SK-N-SH (cell line): Measurements from ENCODE around the gene VPS8. TPM values are rescaled to one million over a fixed set of nuclear protein-coding genes. Genes with fewer than 3 reads are reported as not detected.

Experiments used
- CTCF ChIA-PET: fragments of 300-600, 350-600 bp; formaldehyde crosslinking; extraction: SDS; loops from one replicate; lab custom pipeline; 2021; lab: Yijun Ruan, JAX
- POLR2A ChIA-PET: fragments of 350-600 bp; sonication (Branson Sonifier 250); formaldehyde crosslinking; extraction: SDS; loops from one replicate; lab custom pipeline; 2020; ENCODE audit warnings: antibody characterized with exemption, inconsistent platforms; lab: Yijun Ruan, JAX
- DNase-seq: peaks from one replicate; pipeline ENCODE4 v3.0.0; 2012
- H2AFZ ChIP-seq: fragments of 200-600 bp; sonication (generic); 2 replicates; pipeline ENCODE4 v1.8.1; 2016; ENCODE audit warnings: antibody characterized with exemption, mild to moderate bottlenecking, low read depth
- H3F3A ChIP-seq: fragments of 200-600 bp; sonication (generic); replicated peaks from 2 replicates; pipeline ENCODE3; 2016; ENCODE audit warnings: antibody characterized with exemption, mild to moderate bottlenecking; ENCODE audit not compliant: insufficient read depth
- H3K27ac ChIP-seq, 2 experiments: fragments of 200-500 bp in 1 of 2; fragments of 200-600 bp in 1 of 2; sonication (Bioruptor generic) in 1 of 2; sonication (generic), shearing (Covaris generic) in 1 of 2; 2 replicates each; pipeline versions ENCODE4 v1.5.1 to v1.6.1; 2014 to 2016; ENCODE audit warnings: low read depth in 2 of 2, inconsistent platforms in 1 of 2, low read length in 1 of 2, mild to moderate bottlenecking in 1 of 2, mixed read lengths in 1 of 2
- H3K27me3 ChIP-seq: fragments of 200-600 bp; sonication (generic), shearing (Covaris generic); 2 replicates; pipeline ENCODE4 v1.6.1; 2016; ENCODE audit warnings: mixed run types; ENCODE audit not compliant: insufficient read depth
- H3K36me3 ChIP-seq, 2 experiments: fragments of 200-500 bp in 1 of 2; fragments of 200-600 bp in 1 of 2; sonication (Bioruptor generic) in 1 of 2; sonication (generic) in 1 of 2; replicated peaks in 1 of 2; 2 replicates each; pipeline versions ENCODE3 to v1.5.1; 2014 to 2016; ENCODE audit warnings: low read length in 1 of 2, mild to moderate bottlenecking in 1 of 2; ENCODE audit not compliant: insufficient read depth in 2 of 2, control insufficient read depth in 1 of 2
- H3K4me1 ChIP-seq, 2 experiments: fragments of 200-500 bp in 1 of 2; fragments of 200-600 bp in 1 of 2; sonication (Bioruptor generic) in 1 of 2; sonication (generic), shearing (Covaris generic) in 1 of 2; 2 replicates each; pipeline versions ENCODE4 v1.5.1 to v1.6.1; 2014 to 2016; ENCODE audit warnings: low read depth in 1 of 2, low read length in 1 of 2, mixed run types in 1 of 2; ENCODE audit not compliant: insufficient read depth in 2 of 2, control insufficient read depth in 1 of 2
- H3K4me2 ChIP-seq: fragments of 200-600 bp; sonication (generic), shearing (Covaris generic); 2 replicates; pipeline ENCODE4 v1.6.1; 2017; ENCODE audit warnings: mixed run types
- H3K4me3 ChIP-seq, 2 experiments: fragments of 200-500 bp in 1 of 2; fragments of 200-600 bp in 1 of 2; sonication (Bioruptor generic) in 1 of 2; sonication (generic), shearing (Covaris generic) in 1 of 2; 2 replicates each; pipeline versions ENCODE4 v1.5.1 to v1.8.1; 2014 to 2016; ENCODE audit warnings: low read depth in 2 of 2, inconsistent platforms in 1 of 2, low read length in 1 of 2, mild to moderate bottlenecking in 1 of 2, mixed read lengths in 1 of 2, moderate library complexity in 1 of 2
- H3K79me2 ChIP-seq: fragments of 200-600 bp; sonication (generic); 2 replicates; pipeline ENCODE4 v1.8.1; 2017; ENCODE audit warnings: mild to moderate bottlenecking; ENCODE audit not compliant: insufficient read depth
- H3K9ac ChIP-seq: fragments of 200-600 bp; sonication (generic); 2 replicates; pipeline ENCODE4 v1.6.1; 2017; ENCODE audit warnings: mixed run types
- H3K9me2 ChIP-seq: fragments of 200-600 bp; sonication (generic); 2 replicates; pipeline ENCODE4 v1.6.1; 2017; ENCODE audit warnings: mixed run types
- H3K9me3 ChIP-seq: fragments of 200-600 bp; sonication (generic); 2 replicates; pipeline ENCODE4 v1.6.1; 2017; ENCODE audit warnings: mixed run types, mild to moderate bottlenecking, moderate library complexity
- H4K20me1 ChIP-seq: fragments of 200-600 bp; sonication (generic); 2 replicates; pipeline ENCODE4 v1.6.1; 2017; ENCODE audit warnings: mild to moderate bottlenecking, mixed run types; ENCODE audit not compliant: insufficient read depth
- CTCF ChIP-seq: fragments of 200-600 bp; sonication (generic); IDR thresholded peaks from 2 replicates; pipeline ENCODE4 v1.6.1; 2017; ENCODE audit warnings: antibody characterized with exemption, mild to moderate bottlenecking, moderate library complexity
- EP300 ChIP-seq, 2 experiments: IDR thresholded peaks; 2 replicates each; pipeline versions ENCODE4 v1.4.0 to v1.6.1; 2012; ENCODE audit warnings: borderline replicate concordance in 1 of 2, low read depth in 1 of 2, low read length in 1 of 2
- FOSL2 ChIP-seq: IDR thresholded peaks from 2 replicates; pipeline ENCODE4 v1.4.0; 2012; ENCODE audit warnings: low read depth, mild to moderate bottlenecking, moderate library complexity, borderline replicate concordance
- FOXJ3 ChIP-seq: sonication (generic); formaldehyde crosslinking; IDR thresholded peaks from 2 replicates; pipeline ENCODE4 v1.5.1; 2020; ENCODE audit warnings: mild to moderate bottlenecking, missing genetic modification reagents
- FOXM1 ChIP-seq: IDR thresholded peaks from 2 replicates; pipeline ENCODE4 v1.4.0; 2012; ENCODE audit warnings: low read depth, mild to moderate bottlenecking
- GABPA ChIP-seq: IDR thresholded peaks from 2 replicates; pipeline ENCODE4 v1.4.0; 2012; ENCODE audit warnings: low read depth, mild to moderate bottlenecking
- MXI1 ChIP-seq: IDR thresholded peaks from 2 replicates; pipeline ENCODE4 v1.6.1; 2012; ENCODE audit warnings: mild to moderate bottlenecking, low read depth, low read length, improper control_type of control experiment
- NRF1 ChIP-seq: IDR thresholded peaks from 2 replicates; pipeline ENCODE4 v1.6.1; 2012; ENCODE audit warnings: low read depth, mild to moderate bottlenecking, low read length
- PBX3 ChIP-seq: IDR thresholded peaks from 2 replicates; pipeline ENCODE4; 2012
- RAD21 ChIP-seq: IDR thresholded peaks from 2 replicates; pipeline ENCODE4 v1.6.1; 2012; ENCODE audit warnings: mild to moderate bottlenecking, low read length
- REST ChIP-seq: IDR thresholded peaks from 2 replicates; pipeline ENCODE4 v1.6.1; 2012; ENCODE audit warnings: mild to moderate bottlenecking, low read depth, low read length, moderate library complexity
- RFX5 ChIP-seq: IDR thresholded peaks from 2 replicates; pipeline ENCODE4 v1.6.1; 2012; ENCODE audit warnings: mild to moderate bottlenecking, improper control_type of control experiment, low read length
- SMC3 ChIP-seq: IDR thresholded peaks from 2 replicates; pipeline ENCODE4 v1.6.1; 2012; ENCODE audit warnings: low read depth, low read length, improper control_type of control experiment
- TAF1 ChIP-seq: IDR thresholded peaks from 2 replicates; pipeline ENCODE4 v1.6.1; 2012; ENCODE audit warnings: low read depth, mild to moderate bottlenecking, low read length, moderate library complexity, borderline replicate concordance
- TCF12 ChIP-seq: IDR thresholded peaks from 2 replicates; pipeline ENCODE4 v1.4.0; 2012
- USF1 ChIP-seq: IDR thresholded peaks from 2 replicates; pipeline ENCODE4 v1.4.0; 2012; ENCODE audit warnings: low read depth, borderline replicate concordance
- USF2 ChIP-seq: fragments of 150-350 bp; IDR thresholded peaks from 2 replicates; pipeline ENCODE4 v1.6.1; 2017; ENCODE audit warnings: antibody characterized with exemption, low read length, low read depth, borderline replicate concordance
- YY1 ChIP-seq: IDR thresholded peaks from 2 replicates; pipeline ENCODE4 v1.4.0; 2012; ENCODE audit warnings: low read depth, mild to moderate bottlenecking
- ZBTB33 ChIP-seq: IDR thresholded peaks from 2 replicates; pipeline ENCODE4 v1.4.0; 2012; ENCODE audit warnings: low read depth, borderline replicate concordance
- WGBS: methylation state at CpG from one replicate; pipeline ENCODE4 v1.1.6; 2017; ENCODE audit warnings: low lambda C conversion rate; 5-methylcytosine and 5-hydroxymethylcytosine counted together
- polyA plus RNA-seq, 3 experiments: library from polyadenylated mRNA; depleted of rRNA; stranded (reverse); fragments of >200 nt; gene quantifications; 2 replicates each; pipeline ENCODE4 v1.2.3, GENCODE V29; 2012

Gene VPS8
- polyA plus RNA-seq, 1 of the 3 experiments (the other 2 are of a cell fraction): 12.8 TPM

GRCh38 chr3:185082829-185083228 is 270.9 kb downstream of the VPS8 start:
- no peaks in the 10 kb centered on the region for H3K9me3 ChIP-seq
- no peaks in the 10 kb centered on the region for H3K79me2 ChIP-seq
- no peaks in the 10 kb centered on the region for H3K36me3 ChIP-seq
- no peaks in the 10 kb centered on the region for H3K9me2 ChIP-seq
- TF ChIP-seq MXI1 (no peak), RAD21 (no peak), FOXM1 (no peak), YY1 (no peak), EP300 (IDR thresholded peaks at IDR 0.05; ENCODE audit: borderline replicate concordance in 1 of 2, low read depth in 1 of 2, low read length in 1 of 2) (no peak), USF2 (no peak), FOXJ3 (CRISPR knock-in tag) (no peak), SMC3 (no peak), GABPA (no peak), NRF1 (no peak), USF1 (no peak), FOSL2 (no peak), RFX5 (no peak), ZBTB33 (no peak), PBX3 (no peak), TAF1 (no peak), CTCF (no peak), REST (no peak), TCF12 (no peak)
- no peak overlapping the region for H2AFZ ChIP-seq
- POLR2A ChIA-PET: no interaction called here
- H3K4me2 ChIP-seq: no peak overlapping the region
- no peak overlapping the region for H3K9ac ChIP-seq
- DNase-seq: no peak
- no peaks in the 10 kb centered on the region; a peak in 1 of 4 replicates for H3K4me1 ChIP-seq
- CTCF ChIA-PET: no interaction called here
- no peaks in the 10 kb centered on the region for H4K20me1 ChIP-seq
- H3K27ac ChIP-seq: no peak overlapping the region
- no peak overlapping the region for H3K4me3 ChIP-seq
- H3K27me3 ChIP-seq: no peaks in the 10 kb centered on the region
- peaks cover 3% of the 10 kb centered on the region for H3F3A ChIP-seq
- 76% methylated on average over 14 of the region's 14 CpGs for WGBS
